ENCODE data around the gene SLC35D2.

SLC35D2 gene

GRCh38 chr9:96383165-96383942 lies at the start of gene SLC35D2:
Gene SLC35D2 (minus strand): TSS chr9:96383711. CDS start chr9:96383634, 77 bp downstream.
- FAIRE-seq: no peak

- no peak for FAIRE-seq
Measured at GRCh38 chr9:96430377-96430776, 46.9 kb upstream of the SLC35D2 start.

GRCh38 chr9:96429732-96430131 lies 46.2 kb upstream of the SLC35D2 start:
- no peak for FAIRE-seq

GRCh38 chr9:96425500-96426169 lies 42.1 kb upstream of the SLC35D2 start:
- FAIRE-seq: no peak

- FAIRE-seq: no peak
Measured at GRCh38 chr9:96423985-96424336, 40.5 kb upstream of the SLC35D2 start.

- FAIRE-seq: no peak
Measured at GRCh38 chr9:96423322-96423984, 39.9 kb upstream of the SLC35D2 start.

GRCh38 chr9:96420468-96421219 lies 37.1 kb upstream of the SLC35D2 start:
- no peak for FAIRE-seq

- FAIRE-seq: no peak
Measured at GRCh38 chr9:96419691-96419969, 36.1 kb upstream of the SLC35D2 start.

GRCh38 chr9:96418920-96419690 lies 35.6 kb upstream of the SLC35D2 start:
- FAIRE-seq: no peak

GRCh38 chr9:96418083-96418919 lies 34.8 kb upstream of the SLC35D2 start, which contains the start of gene ZNF367:
Gene ZNF367 (minus strand): TSS chr9:96418370. CDS start chr9:96418032, 338 bp downstream.
- no peak for FAIRE-seq

- FAIRE-seq: no peak
Measured at GRCh38 chr9:96417661-96418082, 34.2 kb upstream of the SLC35D2 start.

GRCh38 chr9:96417051-96417586 lies 33.6 kb upstream of the SLC35D2 start:
- no peak for FAIRE-seq

GRCh38 chr9:96413302-96414221 lies 30.1 kb upstream of the SLC35D2 start:
- FAIRE-seq: no peak

- no peak for FAIRE-seq
Measured at GRCh38 chr9:96412174-96412913, 28.8 kb upstream of the SLC35D2 start.

GRCh38 chr9:96411129-96411838 lies 27.8 kb upstream of the SLC35D2 start:
- no peak for FAIRE-seq

- no peak for FAIRE-seq
Measured at GRCh38 chr9:96408409-96409280, 25.1 kb upstream of the SLC35D2 start.

- no peak for FAIRE-seq
Measured at GRCh38 chr9:96400132-96400910, 16.8 kb upstream of the SLC35D2 start.

Data from colon (tissue), 2 donors.